ENCODE data around the gene SPRN.

The SPRN gene

GRCh38 chr10:133373174-133374090 lies 51.0 kb downstream of the SPRN start, which contains the start of gene ECHS1:
ECHS1 (minus strand) TSS chr10:133373354; CDS start chr10:133373333, 21 bp downstream.
- TF ChIP-seq CTCF (IDR thresholded peaks at IDR 0.05; ENCODE audit: control insufficient read depth, insufficient read depth, low read depth, low read length, missing control alignments) = no peak
- H3K4me3 ChIP-seq (ENCODE audit: control insufficient read depth, low read depth, low read length) = peak within 1 kb of the TSS; percentile 93
- DNase-seq (ENCODE audit: low read depth) = peak; percentile 44

- TF ChIP-seq CTCF (IDR thresholded peaks at IDR 0.05; ENCODE audit: control insufficient read depth, insufficient read depth, low read depth, low read length, missing control alignments) = no peak
- H3K4me3 ChIP-seq (ENCODE audit: control insufficient read depth, low read depth, low read length) = peak overlapping the region; percentile 93
- DNase-seq (ENCODE audit: low read depth) = no peak
Measured at GRCh38 chr10:133372507-133372906, 51.9 kb downstream of the SPRN start.

Data from AG09309 (cell line).